HK-2 (cell line): Measurements from ENCODE around the gene DDAH1.

ENCODE experiments used
- DNase-seq: peaks from one replicate; pipeline ENCODE4 v3.0.0-alpha.2; 2018; ENCODE audit not compliant: unreplicated experiment

The DDAH1 gene

GRCh38 chr1:85274969-85275453 is 189.9 kb downstream of the DDAH1 start:
- no peak for DNase-seq

- no peak for DNase-seq
These were observed 191.6 kb downstream of the DDAH1 start for GRCh38 chr1:85273397-85273796.

- DNase-seq: no peak
These were observed 196.0 kb downstream of the DDAH1 start for GRCh38 chr1:85268801-85269585.
